GM18498 (cell line): ENCODE data around the gene COPZ1.
"Not testable (repeated sequence)": the region's sequence is repeated elsewhere in the genome, so short reads cannot be mapped to it uniquely, and the experiment has no call there.

Source experiments
- ATAC-seq: cut with Tn5 transposase; IDR thresholded peaks from one replicate; pipeline ENCODE4 v1.9.1; 2021; ENCODE audit warnings: mild to moderate bottlenecking, moderate library complexity; ENCODE audit not compliant: unreplicated experiment

Gene COPZ1

GRCh38 chr12:54294152-54294952 is 30.6 kb upstream of the COPZ1 start:
- peak; percentile 42 for ATAC-seq

GRCh38 chr12:54294953-54295566 is 29.9 kb upstream of the COPZ1 start:
- ATAC-seq, result no peak

DNA sequence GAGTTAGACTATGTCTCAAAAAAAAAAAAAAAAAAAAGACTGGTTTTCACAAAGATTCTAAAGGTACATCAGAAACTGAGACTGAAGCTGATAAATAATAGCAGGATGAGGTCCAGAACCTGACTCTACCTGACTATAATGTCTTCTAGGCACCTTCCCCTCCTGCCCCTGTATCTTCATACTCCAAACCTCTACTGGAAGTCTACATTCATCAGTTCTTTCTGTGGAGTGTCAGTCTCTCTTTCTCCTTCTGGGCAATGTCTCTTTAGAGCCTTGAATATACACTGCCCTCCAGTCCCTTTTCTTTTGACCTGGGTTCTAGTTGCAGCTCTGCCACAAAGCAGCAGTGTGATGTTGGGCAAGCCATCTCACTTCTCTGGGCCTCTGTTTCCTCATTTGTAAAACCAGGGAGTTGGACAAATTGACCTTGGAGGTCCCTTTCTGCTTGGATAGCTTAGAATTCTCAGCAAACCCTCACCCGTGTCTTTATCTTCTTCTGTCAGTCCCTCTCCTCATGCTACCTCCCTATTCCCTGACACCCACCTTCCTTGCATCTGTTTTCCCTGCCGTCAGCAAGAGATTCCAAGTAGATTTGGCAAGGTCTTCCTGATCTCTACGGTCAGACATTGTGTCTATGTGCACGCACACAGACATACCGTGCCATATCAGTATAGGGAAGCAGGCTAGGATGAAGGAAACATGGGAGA is 28.4 kb upstream of the COPZ1 start:
- ATAC-seq, result no peak

DNA sequence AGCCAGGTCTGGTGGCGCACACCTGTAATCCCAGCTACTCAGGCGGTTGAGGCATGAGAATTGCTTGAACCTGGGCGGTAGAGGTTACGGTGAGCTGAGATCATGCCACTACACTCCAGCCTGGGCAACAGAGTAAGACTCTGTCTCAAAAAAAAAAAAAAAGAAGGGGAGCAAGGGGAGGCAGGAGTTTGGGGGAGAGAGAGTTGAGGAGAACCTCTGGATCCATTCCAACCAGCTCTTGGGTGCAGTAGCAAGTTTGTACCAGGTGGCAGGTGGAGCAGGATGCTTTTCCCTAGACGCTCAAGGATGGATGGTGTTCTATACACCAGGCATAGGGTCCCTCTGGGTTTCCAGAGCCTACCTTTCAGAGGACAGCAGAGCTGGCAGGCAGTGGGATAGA is 26.0 kb upstream of the COPZ1 start:
- no peak for ATAC-seq

DNA sequence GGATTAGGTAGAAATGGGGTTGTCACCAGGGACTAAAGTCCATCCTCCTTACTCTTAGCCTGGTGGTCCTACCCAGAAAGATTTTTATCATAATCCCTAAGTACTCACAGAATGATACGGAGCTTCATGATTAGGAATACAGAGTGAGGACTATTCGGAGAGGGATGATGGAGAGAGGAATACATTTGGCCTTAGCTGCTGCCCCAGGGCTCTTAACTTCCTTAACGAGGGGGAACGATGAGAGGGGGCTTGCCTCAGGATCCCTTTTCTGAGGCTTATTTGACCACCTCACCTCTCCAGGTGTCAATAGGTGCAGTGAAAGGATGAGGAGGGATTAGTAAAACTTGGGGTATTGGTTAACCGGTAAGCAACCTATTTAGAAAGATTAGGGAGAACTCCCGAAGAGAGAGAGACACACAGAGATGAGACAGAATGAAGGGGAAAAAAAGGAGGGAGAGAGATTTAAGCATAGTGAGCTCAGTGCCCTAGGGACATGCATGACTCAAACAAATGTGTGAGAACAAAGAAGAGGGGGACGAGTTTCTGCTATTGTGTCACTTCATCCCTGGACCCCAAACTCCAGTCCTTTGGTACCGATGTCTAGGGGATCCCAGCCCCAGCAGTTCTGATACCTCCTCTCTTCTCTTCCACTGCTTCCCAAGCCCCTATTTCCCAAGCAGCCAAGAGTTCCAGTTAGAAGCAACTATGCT is 25.3 kb upstream of the COPZ1 start:
- no peak for ATAC-seq

DNA sequence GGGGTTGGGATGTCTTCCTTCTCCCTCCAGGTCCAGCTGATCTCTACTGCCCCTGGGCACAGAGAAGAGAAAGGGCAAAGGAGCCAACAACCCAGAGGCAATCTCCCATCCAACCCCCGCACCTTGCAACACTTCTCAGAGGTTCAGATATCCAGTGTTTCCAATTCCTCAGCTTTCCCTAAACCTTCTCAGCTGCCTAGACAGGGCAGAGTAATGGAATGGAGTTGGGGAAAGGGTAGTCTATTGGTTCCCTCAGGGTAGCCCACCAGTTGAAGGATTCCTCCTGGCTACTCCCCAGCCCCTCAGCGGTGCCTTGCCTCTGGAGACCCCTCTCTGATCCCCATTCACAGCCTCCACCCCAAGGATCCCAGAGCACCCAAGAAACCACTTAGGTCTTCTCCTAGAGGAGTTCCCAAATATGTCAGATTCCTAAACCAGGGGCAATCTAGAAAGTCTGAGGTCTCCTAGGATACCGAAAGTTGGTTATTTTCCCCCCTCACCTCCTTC is 24.7 kb upstream of the COPZ1 start:
- ATAC-seq, result no peak

- no peak for ATAC-seq
Observed at GRCh38 chr12:54300732-54301427, 24.1 kb upstream of the COPZ1 start, which contains the start of gene NFE2. TSS of gene NFE2 (minus strand) at chr12:54301015. CDS start at chr12:54295248, 5,767 bp downstream.

GRCh38 chr12:54301428-54302048 is 23.4 kb upstream of the COPZ1 start:
- no peak for ATAC-seq

- ATAC-seq, result no peak
Observed at GRCh38 chr12:54303640-54304039, 21.3 kb upstream of the COPZ1 start.

GRCh38 chr12:54304187-54304810 is 20.6 kb upstream of the COPZ1 start:
- no peak for ATAC-seq

DNA sequence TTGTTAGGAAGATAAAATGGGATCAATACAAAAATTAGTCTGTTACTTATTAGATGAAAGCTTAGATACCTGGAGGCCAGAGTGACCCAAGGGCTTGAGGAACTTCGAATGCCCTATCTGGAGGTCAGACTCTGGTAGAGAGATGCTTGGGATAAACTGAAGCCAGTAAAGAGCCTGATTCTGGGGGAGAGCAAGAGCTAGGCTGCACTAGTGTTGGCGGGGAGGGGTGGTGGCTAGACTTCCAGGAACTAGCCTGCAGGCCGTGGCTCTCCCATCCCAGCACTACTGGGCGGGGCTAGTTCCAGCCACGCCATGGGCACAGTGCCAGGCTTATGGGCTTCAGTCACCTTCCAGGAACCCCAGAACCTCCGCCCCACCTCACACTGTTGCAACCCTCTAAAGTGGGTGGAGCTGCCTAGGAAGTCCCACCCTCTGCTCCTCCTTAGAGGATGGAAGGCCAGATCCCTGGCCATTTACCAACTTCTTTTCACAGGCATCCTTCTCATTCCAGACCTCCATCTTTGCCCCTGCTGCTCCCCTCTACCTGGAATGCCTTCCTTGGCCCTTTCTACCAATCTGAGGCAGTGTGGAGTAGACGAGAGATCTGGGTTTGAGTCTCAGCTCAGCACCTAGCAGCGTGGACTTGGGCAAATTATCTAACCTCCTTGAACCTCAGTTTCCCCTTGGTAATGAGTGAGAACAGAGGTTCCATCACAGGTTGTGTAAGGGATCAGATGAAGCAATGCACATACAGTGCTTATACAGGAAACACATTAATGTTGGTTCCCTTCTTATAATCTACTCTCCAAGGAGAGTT is 17.8 kb upstream of the COPZ1 start:
- no peak for ATAC-seq

DNA sequence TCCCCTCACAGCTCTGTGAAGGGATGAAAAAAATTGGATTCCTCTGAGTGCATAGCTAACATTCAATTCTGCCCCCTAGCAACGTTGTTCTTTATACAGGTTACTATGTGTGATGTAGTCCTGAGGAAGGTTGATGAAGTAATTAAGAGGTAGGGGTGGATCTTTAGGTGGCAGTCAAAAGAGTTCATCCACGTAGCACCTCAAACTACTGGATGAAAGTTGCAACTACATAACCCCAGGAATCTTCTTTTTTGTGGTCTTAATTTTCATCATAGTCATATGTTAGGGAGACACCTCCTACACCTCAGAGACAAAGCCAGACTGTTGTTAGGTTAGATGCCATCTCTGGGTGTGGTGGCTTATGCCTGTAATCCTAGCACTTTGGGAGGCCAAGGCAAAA is 13.9 kb upstream of the COPZ1 start:
- no peak for ATAC-seq

- not testable (repeated sequence) for ATAC-seq
Observed at GRCh38 chr12:54312309-54312708, 12.6 kb upstream of the COPZ1 start.

- no peak for ATAC-seq
Observed at GRCh38 chr12:54321363-54321762, 3.6 kb upstream of the COPZ1 start.

GRCh38 chr12:54325442-54326109 is 645 bp downstream of the COPZ1 start:
- not testable (repeated sequence) for ATAC-seq

GRCh38 chr12:54328595-54329337 is 3.8 kb downstream of the COPZ1 start:
- no peak for ATAC-seq

GRCh38 chr12:54329759-54330158 is 4.8 kb downstream of the COPZ1 start:
- no peak for ATAC-seq
